Measurements from ENCODE around the gene AHRR. TPM values are rescaled to one million over a fixed set of nuclear protein-coding genes. Genes with fewer than 3 reads are reported as not detected.
"Not testable (repeated sequence)": the region's sequence is repeated elsewhere in the genome, so short reads cannot be mapped to it uniquely, and the experiment has no call there.

Gene AHRR
- polyA plus RNA-seq, 3 donors, result 1.6 to 2.1 (median 1.9) TPM

GRCh38 chr5:479566-480319 is 158.2 kb downstream of the AHRR start:
- DNase-seq (ENCODE audit: low read depth in 3 of 3, low spot score in 2 of 3), result no peak

DNA sequence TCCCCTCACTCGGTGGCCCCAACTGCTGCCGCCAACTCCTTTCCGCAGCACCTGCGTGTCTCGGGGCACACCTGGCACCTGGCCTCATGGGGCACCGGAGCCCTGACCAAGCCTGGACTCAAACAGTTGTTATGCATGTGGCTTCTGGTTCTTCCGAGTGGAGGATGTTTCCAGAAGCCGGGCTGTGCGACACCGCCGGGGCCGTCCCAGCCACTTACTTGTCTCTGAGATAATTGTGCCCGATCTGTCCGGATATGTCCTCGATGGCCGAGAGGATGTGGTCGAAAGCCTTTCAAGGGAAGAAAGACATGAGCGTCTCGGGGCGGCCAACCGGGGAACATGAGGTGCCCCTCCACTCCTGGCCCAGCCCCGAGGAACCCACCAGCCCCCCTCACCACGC is 159.8 kb downstream of the AHRR start:
- DNase-seq (ENCODE audit: low read depth in 3 of 3, low spot score in 2 of 3), result no peak

DNA sequence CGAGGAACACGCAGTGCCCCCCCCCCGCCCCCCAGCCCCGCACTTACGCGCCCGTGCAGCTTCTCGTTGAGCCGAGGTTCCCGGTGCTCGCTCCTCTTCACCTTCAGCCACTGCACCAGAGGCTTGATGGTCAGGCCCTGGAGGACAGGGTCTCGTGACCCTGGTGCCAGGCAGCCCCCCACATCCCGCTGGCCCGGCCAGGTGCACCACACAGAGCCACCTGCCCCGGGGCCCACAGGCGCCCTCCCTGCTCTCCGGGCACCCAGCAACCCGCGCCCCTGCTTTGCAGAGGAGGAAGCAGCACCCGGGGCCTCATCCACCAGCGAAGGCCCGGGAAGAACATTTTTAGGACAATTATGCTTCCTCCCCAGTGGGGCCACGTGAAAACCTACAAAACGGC is 160.5 kb downstream of the AHRR start:
- DNase-seq (ENCODE audit: low read depth in 3 of 3, low spot score in 2 of 3), result no peak

DNA sequence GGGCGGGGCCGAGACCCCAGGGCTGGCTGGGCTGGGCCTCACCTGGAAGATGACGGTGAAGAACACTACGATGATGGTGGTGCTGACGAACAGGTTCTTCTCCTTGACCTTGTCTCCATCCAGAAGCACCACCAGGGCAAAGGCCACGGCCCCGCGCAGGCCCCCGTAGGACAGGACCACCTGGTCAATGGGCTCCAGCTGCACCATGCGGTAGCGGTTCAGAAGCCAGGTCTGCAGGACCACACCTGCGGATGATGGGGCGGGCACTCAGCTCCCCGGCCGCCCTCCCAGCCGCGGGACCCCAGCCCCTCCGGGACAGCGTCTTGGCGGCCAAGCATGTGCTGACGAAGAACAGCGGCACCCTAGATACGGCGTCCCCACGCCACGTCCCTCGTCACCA is 161.0 kb downstream of the AHRR start:
- no peak for DNase-seq (ENCODE audit: low read depth in 3 of 3, low spot score in 2 of 3)

DNA sequence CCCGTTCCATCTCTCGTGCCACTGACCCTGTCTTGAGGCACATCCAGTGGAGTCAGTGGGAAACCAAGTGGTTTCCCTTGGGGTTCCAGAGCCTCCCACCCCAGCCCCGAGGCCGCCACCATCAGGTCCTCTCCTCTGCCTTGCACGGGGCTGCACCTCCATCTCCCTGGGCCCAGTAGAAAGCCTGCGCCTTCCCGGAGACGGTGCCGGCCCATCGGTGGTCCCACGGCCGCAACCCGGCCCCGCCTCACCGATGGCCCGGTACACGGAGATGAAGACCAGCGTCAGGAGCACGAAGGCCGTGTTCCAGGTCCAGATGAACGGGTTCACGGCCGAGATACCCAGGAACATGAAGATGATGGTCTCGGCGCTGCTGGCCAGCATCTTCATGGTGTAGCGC is 161.5 kb downstream of the AHRR start:
- no peak for DNase-seq (ENCODE audit: low read depth in 3 of 3, low spot score in 2 of 3)

DNA sequence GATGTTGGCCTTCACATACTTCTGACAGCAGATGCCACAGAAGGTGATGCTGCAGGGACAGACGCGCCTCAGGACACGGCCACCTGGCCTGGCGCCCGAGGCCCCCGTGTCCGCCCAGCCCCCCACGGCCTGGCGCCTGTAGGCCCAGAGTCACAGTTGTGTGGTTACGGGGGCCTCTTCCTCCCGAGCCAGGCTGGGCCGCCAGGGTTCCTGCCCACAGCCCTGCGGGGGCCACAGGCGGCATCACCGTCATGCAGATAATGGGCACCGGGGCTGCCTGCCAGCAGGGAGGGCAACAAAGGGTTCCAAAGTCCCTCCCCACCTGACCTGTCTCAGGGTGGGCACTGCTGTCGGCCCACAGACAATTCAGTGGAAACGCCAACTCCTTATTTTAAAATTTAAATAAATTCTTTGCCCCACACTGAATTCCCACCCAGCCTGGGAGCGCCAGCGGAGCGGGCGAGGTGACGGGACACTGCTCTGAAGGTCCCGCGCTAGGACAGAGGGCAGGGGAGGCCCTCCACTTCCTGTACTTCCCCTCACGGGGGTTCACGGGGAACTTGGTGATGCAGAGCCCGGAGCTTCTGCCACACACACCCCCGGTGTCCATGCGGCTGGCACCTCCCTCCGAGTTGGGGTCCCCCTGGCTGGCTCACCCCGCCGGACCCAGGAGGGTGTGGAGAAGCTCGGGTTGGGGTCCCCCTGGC is 162.1 kb downstream of the AHRR start:
- DNase-seq (ENCODE audit: low read depth in 3 of 3, low spot score in 2 of 3), result no peak

GRCh38 chr5:484556-484955 is 163.0 kb downstream of the AHRR start:
- no peak for DNase-seq (ENCODE audit: low read depth in 3 of 3, low spot score in 2 of 3)

- no peak for DNase-seq (ENCODE audit: low read depth in 3 of 3, low spot score in 2 of 3)
These were observed 163.8 kb downstream of the AHRR start for GRCh38 chr5:485113-485945.

- DNase-seq (ENCODE audit: low read depth in 3 of 3, low spot score in 2 of 3), result no peak
These were observed 164.5 kb downstream of the AHRR start for GRCh38 chr5:485946-486491.

GRCh38 chr5:486597-486996 is 165.1 kb downstream of the AHRR start:
- DNase-seq (ENCODE audit: low read depth in 3 of 3, low spot score in 2 of 3), result not testable (repeated sequence)

Other genes starting within 250 kb of the AHRR start
- 1 to 10 TPM; 8.1 to 9.5 (median 9.4) TPM for gene PLEKHG4B, start 229.5 kb upstream of the AHRR start, polyA plus RNA-seq (ENCODE audit: insufficient read length in 3 of 3)
- under 1 TPM in 1 of 3 donors, not detected in 2; 0.08 TPM for gene LRRC14B, start 130.2 kb upstream of the AHRR start, polyA plus RNA-seq (ENCODE audit: insufficient read length in 3 of 3)
- 10 to 100 TPM; 11.2 to 14.8 (median 11.7) TPM for gene CCDC127, start 103.6 kb upstream of the AHRR start, polyA plus RNA-seq (ENCODE audit: insufficient read length in 3 of 3)
- gene SDHA, start 103.4 kb upstream of the AHRR start, polyA plus RNA-seq (ENCODE audit: insufficient read length in 3 of 3), result 100 to 1,000 TPM; 138 to 159 (median 146) TPM
- 100 to 1,000 TPM; 152 to 161 (median 161) TPM for gene PDCD6, start 50.1 kb upstream of the AHRR start, polyA plus RNA-seq (ENCODE audit: insufficient read length in 3 of 3)
- 10 to 100 TPM; 48.7 to 55.6 (median 52.6) TPM for gene EXOC3, start 121.5 kb downstream of the AHRR start, polyA plus RNA-seq (ENCODE audit: insufficient read length in 3 of 3)
- gene SLC9A3, start 202.7 kb downstream of the AHRR start, polyA plus RNA-seq (ENCODE audit: insufficient read length in 3 of 3), result 10 to 100 TPM; 34.9 to 43.2 (median 40.7) TPM